HEK293 (cell line): ENCODE data around the gene LZIC.

ENCODE experiments used
- CTCF ChIA-PET: fragments of 350-600 bp; formaldehyde crosslinking; extraction: SDS; loops from one replicate; lab custom pipeline; 2021; ENCODE audit warnings: antibody characterized with exemption; lab: Yijun Ruan, JAX
- POLR2A ChIA-PET: fragments of 300-600 bp; formaldehyde crosslinking; extraction: SDS; loops from one replicate; lab custom pipeline; 2020; ENCODE audit warnings: antibody characterized with exemption, inconsistent platforms; lab: Yijun Ruan, JAX
- H3K27ac ChIP-seq: fragments of 200-500 bp; sonication (Bioruptor generic); 2 replicates; pipeline ENCODE4 v1.5.1; 2014; ENCODE audit warnings: low read depth, low read length, control low read depth, inconsistent platforms; ENCODE audit errors: extremely low read depth
- H3K36me3 ChIP-seq, 2 experiments: fragments of 200-500 bp in 1 of 2; sonication (Bioruptor generic) in 1 of 2; 1 replicate in 1 of 2; 2 replicates in 1 of 2; pipeline ENCODE4 v1.5.1; 2014 to 2017; ENCODE audit warnings: inconsistent platforms in 2 of 2, low read length in 2 of 2; ENCODE audit not compliant: control insufficient read depth in 2 of 2, insufficient read depth in 1 of 2
- H3K4me1 ChIP-seq: fragments of 200-500 bp; sonication (Bioruptor generic); 2 replicates; pipeline ENCODE4 v1.5.1; 2014; ENCODE audit warnings: mild to moderate bottlenecking, low read length, inconsistent platforms; ENCODE audit not compliant: control insufficient read depth, insufficient read depth
- H3K4me3 ChIP-seq: 2 replicates; pipeline ENCODE4 v1.5.1; 2011; ENCODE audit warnings: low read depth, mild to moderate bottlenecking, control low read depth, low read length, moderate library complexity
- H3K9me3 ChIP-seq: fragments of 200-500 bp; sonication (Bioruptor generic); 2 replicates; pipeline ENCODE4 v1.5.1; 2014; ENCODE audit warnings: low read depth, low read length, inconsistent platforms; ENCODE audit not compliant: control insufficient read depth, insufficient read depth
- BCL11A ChIP-seq: fragments of 450-650 bp; formaldehyde crosslinking; IDR thresholded peaks from 2 replicates; pipeline ENCODE4 v1.5.1; 2016; ENCODE audit warnings: low read depth, missing biosample characterization, missing genetic modification characterization
- FEZF1 ChIP-seq: fragments of 450-650 bp; formaldehyde crosslinking; IDR thresholded peaks from 2 replicates; pipeline ENCODE4 v1.5.1; 2016; ENCODE audit warnings: missing biosample characterization, missing genetic modification characterization
- KLF9 ChIP-seq: fragments of 450-650 bp; formaldehyde crosslinking; IDR thresholded peaks from 2 replicates; pipeline ENCODE4 v1.5.1; 2016; ENCODE audit warnings: missing biosample characterization, missing genetic modification characterization, low read depth
- MEIS1 ChIP-seq: sonication (generic); formaldehyde crosslinking; IDR thresholded peaks from 2 replicates; pipeline ENCODE4 v1.8.1; 2022; ENCODE audit warnings: missing genetic modification reagents, mild to moderate bottlenecking, borderline replicate concordance
- TCF7L2 ChIP-seq: IDR thresholded peaks from 2 replicates; pipeline ENCODE4 v1.6.1; 2011; ENCODE audit warnings: low read depth, mild to moderate bottlenecking, inconsistent platforms, low read length, moderate library complexity, borderline replicate concordance
- TRIM28 ChIP-seq: IDR thresholded peaks from 2 replicates; pipeline ENCODE4 v1.6.1; 2011; ENCODE audit warnings: low read length, control low read depth, borderline replicate concordance
- ZEB2 ChIP-seq: fragments of 450-650 bp; formaldehyde crosslinking; IDR thresholded peaks from 2 replicates; pipeline ENCODE4 v1.5.1; 2016; ENCODE audit warnings: missing biosample characterization, missing genetic modification characterization
- ZFHX2 ChIP-seq: fragments of 450-650 bp; formaldehyde crosslinking; conservative IDR thresholded peaks from 2 replicates; pipeline ENCODE4 v1.5.1; 2016; ENCODE audit warnings: missing biosample characterization, missing genetic modification characterization
- ZFP37 ChIP-seq: fragments of 450-650 bp; formaldehyde crosslinking; IDR thresholded peaks from 2 replicates; pipeline ENCODE4 v1.5.1; 2016; ENCODE audit warnings: missing biosample characterization, missing genetic modification characterization
- ZNF335 ChIP-seq: fragments of 450-650 bp; formaldehyde crosslinking; conservative IDR thresholded peaks from 2 replicates; pipeline ENCODE4 v1.5.1; 2016; ENCODE audit warnings: missing biosample characterization, missing genetic modification characterization
- ZNF394 ChIP-seq: fragments of 450-650 bp; formaldehyde crosslinking; IDR thresholded peaks from 2 replicates; pipeline ENCODE4 v1.5.1; 2016; ENCODE audit warnings: missing biosample characterization, missing genetic modification characterization, mild to moderate bottlenecking, moderate library complexity, borderline replicate concordance
- ZNF571 ChIP-seq: fragments of 450-650 bp; formaldehyde crosslinking; IDR thresholded peaks from 2 replicates; pipeline ENCODE4 v1.5.0; 2017; ENCODE audit warnings: missing biosample characterization, missing genetic modification characterization
- ZNF629 ChIP-seq: fragments of 450-650 bp; formaldehyde crosslinking; IDR thresholded peaks from 2 replicates; pipeline ENCODE4 v1.5.1; 2017; ENCODE audit warnings: missing biosample characterization, missing genetic modification characterization
- ZNF660 ChIP-seq: fragments of 450-650 bp; IDR thresholded peaks from 2 replicates; pipeline ENCODE4 v1.5.1; 2018; ENCODE audit warnings: missing biosample characterization, mild to moderate bottlenecking, missing genetic modification characterization
- ZNF76 ChIP-seq: fragments of 450-650 bp; formaldehyde crosslinking; IDR thresholded peaks from 2 replicates; pipeline ENCODE4; 2016; ENCODE audit warnings: low read depth, missing biosample characterization, missing genetic modification characterization, borderline replicate concordance
- TF ChIP-seq, protein P1 (sequence below): fragments of 450-650 bp; formaldehyde crosslinking; IDR thresholded peaks from 2 replicates; pipeline ENCODE4 v1.5.1; 2016; ENCODE audit warnings: missing biosample characterization, missing genetic modification characterization, low read depth
- TF ChIP-seq, protein P2 (sequence below): fragments of 450-650 bp; formaldehyde crosslinking; IDR thresholded peaks from 2 replicates; pipeline ENCODE4 v1.5.1; 2016; ENCODE audit warnings: missing biosample characterization, missing genetic modification characterization
- TF ChIP-seq, protein P3 (sequence below): fragments of 450-650 bp; formaldehyde crosslinking; IDR thresholded peaks from 2 replicates; pipeline ENCODE4 v1.5.1; 2016; ENCODE audit warnings: missing biosample characterization, missing genetic modification characterization
- TF ChIP-seq, protein P4 (sequence below): fragments of 450-650 bp; formaldehyde crosslinking; IDR thresholded peaks from 2 replicates; pipeline ENCODE4 v1.5.1; 2017; ENCODE audit warnings: missing biosample characterization, mild to moderate bottlenecking, missing genetic modification characterization, moderate library complexity
- TF ChIP-seq, protein P5 (sequence below): fragments of 450-650 bp; formaldehyde crosslinking; IDR thresholded peaks from 2 replicates; pipeline ENCODE4 v1.5.1; 2016; ENCODE audit warnings: missing biosample characterization, missing genetic modification characterization
- TF ChIP-seq, protein P6 (sequence below): fragments of 450-650 bp; formaldehyde crosslinking; IDR thresholded peaks from 2 replicates; pipeline ENCODE4 v1.5.1; 2016; ENCODE audit warnings: missing biosample characterization, missing genetic modification characterization

LZIC gene

DNA sequence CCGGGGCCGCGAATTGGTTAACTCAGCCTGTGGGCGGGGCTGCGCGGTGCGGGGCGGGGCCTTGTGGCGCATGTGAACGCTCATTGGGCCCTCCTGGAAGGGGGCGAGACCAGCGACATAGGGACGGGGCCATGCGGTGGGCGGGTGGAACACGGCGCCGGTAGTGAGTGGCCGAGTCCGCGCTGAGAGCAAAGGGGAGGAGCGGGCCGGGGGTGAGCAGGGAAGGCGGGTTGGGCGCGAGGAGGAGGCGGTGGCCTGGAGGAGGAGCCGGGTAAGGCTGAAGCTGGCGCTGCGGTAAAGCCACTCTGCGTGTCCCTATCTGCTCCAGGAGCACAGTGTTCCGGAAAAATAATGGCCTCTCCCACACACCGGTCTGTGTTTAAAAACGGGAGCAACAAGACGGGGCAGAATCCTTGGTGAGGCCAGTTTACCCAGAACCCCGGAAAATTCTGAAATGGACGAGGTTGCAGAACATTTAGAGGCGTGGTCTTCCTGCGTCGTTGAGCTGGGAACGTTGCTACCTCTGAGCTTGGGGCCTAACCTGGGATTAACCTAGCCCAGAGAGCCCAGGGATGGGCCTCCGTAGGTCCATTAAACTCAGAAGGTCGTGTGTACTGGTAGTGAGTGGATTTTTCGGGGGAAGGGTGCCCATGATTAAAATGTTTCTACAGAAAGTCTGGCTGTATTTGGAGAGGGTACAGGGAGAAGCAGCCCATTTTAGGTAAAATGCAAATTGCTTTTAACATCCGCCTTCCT lies 32.6 kb downstream of the LZIC start:
- ChIA-PET CTCF (interaction anchor here (0.9 kb wide), 1 partner anchor 27 kb away, joined by 4 read pairs; no protein-coding TSS in a partner anchor), POLR2A (interaction anchor here (0.6 to 1.2 kb wide), 7 partner anchors 12 to 233 kb away, joined by 3 to 8 read pairs (median 7); partner anchors contain the start of genes NMNAT1 and UBE4B)
- no peaks in the 10 kb centered on the region for H3K36me3 ChIP-seq
- H3K9me3 ChIP-seq: no peaks in the 10 kb centered on the region
- peak overlapping the region; percentile 55 for H3K4me3 ChIP-seq
- peaks cover 7% of the 10 kb centered on the region; the same call in 1 of the 2 replicates for H3K4me1 ChIP-seq
- H3K27ac ChIP-seq: peak overlapping the region; percentile 65
- TF ChIP-seq ZNF394 (tag by site-specific recombination): peak; percentile 47; the same call in 1 of the 2 replicates
- TF ChIP-seq KLF9: peak; percentile 80
- TF ChIP-seq, protein P1, sequence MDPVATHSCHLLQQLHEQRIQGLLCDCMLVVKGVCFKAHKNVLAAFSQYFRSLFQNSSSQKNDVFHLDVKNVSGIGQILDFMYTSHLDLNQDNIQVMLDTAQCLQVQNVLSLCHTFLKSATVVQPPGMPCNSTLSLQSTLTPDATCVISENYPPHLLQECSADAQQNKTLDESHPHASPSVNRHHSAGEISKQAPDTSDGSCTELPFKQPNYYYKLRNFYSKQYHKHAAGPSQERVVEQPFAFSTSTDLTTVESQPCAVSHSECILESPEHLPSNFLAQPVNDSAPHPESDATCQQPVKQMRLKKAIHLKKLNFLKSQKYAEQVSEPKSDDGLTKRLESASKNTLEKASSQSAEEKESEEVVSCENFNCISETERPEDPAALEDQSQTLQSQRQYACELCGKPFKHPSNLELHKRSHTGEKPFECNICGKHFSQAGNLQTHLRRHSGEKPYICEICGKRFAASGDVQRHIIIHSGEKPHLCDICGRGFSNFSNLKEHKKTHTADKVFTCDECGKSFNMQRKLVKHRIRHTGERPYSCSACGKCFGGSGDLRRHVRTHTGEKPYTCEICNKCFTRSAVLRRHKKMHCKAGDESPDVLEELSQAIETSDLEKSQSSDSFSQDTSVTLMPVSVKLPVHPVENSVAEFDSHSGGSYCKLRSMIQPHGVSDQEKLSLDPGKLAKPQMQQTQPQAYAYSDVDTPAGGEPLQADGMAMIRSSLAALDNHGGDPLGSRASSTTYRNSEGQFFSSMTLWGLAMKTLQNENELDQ (tag by site-specific recombination): no peak
- TF ChIP-seq, protein P2, sequence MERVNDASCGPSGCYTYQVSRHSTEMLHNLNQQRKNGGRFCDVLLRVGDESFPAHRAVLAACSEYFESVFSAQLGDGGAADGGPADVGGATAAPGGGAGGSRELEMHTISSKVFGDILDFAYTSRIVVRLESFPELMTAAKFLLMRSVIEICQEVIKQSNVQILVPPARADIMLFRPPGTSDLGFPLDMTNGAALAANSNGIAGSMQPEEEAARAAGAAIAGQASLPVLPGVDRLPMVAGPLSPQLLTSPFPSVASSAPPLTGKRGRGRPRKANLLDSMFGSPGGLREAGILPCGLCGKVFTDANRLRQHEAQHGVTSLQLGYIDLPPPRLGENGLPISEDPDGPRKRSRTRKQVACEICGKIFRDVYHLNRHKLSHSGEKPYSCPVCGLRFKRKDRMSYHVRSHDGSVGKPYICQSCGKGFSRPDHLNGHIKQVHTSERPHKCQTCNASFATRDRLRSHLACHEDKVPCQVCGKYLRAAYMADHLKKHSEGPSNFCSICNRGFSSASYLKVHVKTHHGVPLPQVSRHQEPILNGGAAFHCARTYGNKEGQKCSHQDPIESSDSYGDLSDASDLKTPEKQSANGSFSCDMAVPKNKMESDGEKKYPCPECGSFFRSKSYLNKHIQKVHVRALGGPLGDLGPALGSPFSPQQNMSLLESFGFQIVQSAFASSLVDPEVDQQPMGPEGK (tag by site-specific recombination): peak; percentile 84
- TF ChIP-seq ZNF571 (tag by site-specific recombination): no peak
- 0 out of 2 replicates have a peak, but pooled peaks have one; percentile 26 for TF ChIP-seq ZNF629
- TF ChIP-seq, protein P3, sequence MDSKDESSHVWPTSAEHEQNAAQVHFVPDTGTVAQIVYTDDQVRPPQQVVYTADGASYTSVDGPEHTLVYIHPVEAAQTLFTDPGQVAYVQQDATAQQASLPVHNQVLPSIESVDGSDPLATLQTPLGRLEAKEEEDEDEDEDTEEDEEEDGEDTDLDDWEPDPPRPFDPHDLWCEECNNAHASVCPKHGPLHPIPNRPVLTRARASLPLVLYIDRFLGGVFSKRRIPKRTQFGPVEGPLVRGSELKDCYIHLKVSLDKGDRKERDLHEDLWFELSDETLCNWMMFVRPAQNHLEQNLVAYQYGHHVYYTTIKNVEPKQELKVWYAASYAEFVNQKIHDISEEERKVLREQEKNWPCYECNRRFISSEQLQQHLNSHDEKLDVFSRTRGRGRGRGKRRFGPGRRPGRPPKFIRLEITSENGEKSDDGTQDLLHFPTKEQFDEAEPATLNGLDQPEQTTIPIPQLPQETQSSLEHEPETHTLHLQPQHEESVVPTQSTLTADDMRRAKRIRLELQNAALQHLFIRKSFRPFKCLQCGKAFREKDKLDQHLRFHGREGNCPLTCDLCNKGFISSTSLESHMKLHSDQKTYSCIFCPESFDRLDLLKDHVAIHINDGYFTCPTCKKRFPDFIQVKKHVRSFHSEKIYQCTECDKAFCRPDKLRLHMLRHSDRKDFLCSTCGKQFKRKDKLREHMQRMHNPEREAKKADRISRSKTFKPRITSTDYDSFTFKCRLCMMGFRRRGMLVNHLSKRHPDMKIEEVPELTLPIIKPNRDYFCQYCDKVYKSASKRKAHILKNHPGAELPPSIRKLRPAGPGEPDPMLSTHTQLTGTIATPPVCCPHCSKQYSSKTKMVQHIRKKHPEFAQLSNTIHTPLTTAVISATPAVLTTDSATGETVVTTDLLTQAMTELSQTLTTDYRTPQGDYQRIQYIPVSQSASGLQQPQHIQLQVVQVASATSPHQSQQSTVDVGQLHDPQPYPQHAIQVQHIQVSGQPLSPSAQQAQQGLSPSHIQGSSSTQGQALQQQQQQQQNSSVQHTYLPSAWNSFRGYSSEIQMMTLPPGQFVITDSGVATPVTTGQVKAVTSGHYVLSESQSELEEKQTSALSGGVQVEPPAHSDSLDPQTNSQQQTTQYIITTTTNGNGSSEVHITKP (tag by site-specific recombination): peak; percentile 99
- TF ChIP-seq TRIM28: peak; percentile 69; the same call in 1 of the 2 replicates
- TF ChIP-seq, protein P4, sequence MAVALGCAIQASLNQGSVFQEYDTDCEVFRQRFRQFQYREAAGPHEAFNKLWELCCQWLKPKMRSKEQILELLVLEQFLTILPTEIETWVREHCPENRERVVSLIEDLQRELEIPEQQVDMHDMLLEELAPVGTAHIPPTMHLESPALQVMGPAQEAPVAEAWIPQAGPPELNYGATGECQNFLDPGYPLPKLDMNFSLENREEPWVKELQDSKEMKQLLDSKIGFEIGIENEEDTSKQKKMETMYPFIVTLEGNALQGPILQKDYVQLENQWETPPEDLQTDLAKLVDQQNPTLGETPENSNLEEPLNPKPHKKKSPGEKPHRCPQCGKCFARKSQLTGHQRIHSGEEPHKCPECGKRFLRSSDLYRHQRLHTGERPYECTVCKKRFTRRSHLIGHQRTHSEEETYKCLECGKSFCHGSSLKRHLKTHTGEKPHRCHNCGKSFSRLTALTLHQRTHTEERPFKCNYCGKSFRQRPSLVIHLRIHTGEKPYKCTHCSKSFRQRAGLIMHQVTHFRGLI (tag by site-specific recombination): peak; percentile 85
- TF ChIP-seq ZNF76 (tag by site-specific recombination): peak; percentile 62; the same call in 1 of the 2 replicates
- no peak for TF ChIP-seq TCF7L2
- TF ChIP-seq ZFHX2 (tag by site-specific recombination): peak; percentile 92
- TF ChIP-seq ZNF335 (tag by site-specific recombination): peak; percentile 92
- peak; percentile 44; the same call in 1 of the 2 replicates for TF ChIP-seq ZNF660 (tag by site-specific recombination)
- no peak for TF ChIP-seq ZFP37
- TF ChIP-seq, protein P5, sequence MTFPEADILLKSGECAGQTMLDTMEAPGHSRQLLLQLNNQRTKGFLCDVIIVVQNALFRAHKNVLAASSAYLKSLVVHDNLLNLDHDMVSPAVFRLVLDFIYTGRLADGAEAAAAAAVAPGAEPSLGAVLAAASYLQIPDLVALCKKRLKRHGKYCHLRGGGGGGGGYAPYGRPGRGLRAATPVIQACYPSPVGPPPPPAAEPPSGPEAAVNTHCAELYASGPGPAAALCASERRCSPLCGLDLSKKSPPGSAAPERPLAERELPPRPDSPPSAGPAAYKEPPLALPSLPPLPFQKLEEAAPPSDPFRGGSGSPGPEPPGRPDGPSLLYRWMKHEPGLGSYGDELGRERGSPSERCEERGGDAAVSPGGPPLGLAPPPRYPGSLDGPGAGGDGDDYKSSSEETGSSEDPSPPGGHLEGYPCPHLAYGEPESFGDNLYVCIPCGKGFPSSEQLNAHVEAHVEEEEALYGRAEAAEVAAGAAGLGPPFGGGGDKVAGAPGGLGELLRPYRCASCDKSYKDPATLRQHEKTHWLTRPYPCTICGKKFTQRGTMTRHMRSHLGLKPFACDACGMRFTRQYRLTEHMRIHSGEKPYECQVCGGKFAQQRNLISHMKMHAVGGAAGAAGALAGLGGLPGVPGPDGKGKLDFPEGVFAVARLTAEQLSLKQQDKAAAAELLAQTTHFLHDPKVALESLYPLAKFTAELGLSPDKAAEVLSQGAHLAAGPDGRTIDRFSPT (tag by site-specific recombination): no peak
- no peak for TF ChIP-seq FEZF1
- TF ChIP-seq, protein P6, sequence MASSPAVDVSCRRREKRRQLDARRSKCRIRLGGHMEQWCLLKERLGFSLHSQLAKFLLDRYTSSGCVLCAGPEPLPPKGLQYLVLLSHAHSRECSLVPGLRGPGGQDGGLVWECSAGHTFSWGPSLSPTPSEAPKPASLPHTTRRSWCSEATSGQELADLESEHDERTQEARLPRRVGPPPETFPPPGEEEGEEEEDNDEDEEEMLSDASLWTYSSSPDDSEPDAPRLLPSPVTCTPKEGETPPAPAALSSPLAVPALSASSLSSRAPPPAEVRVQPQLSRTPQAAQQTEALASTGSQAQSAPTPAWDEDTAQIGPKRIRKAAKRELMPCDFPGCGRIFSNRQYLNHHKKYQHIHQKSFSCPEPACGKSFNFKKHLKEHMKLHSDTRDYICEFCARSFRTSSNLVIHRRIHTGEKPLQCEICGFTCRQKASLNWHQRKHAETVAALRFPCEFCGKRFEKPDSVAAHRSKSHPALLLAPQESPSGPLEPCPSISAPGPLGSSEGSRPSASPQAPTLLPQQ (tag by site-specific recombination): 0 out of 2 replicates have a peak, but pooled peaks have one; percentile 20
- TF ChIP-seq BCL11A (tag by site-specific recombination): no peak
- TF ChIP-seq ZEB2 (tag by site-specific recombination): peak; percentile 75; the same call in 1 of the 2 replicates
- TF ChIP-seq MEIS1 (CRISPR knock-in tag): no peak
